ENCODE measurements around the gene FARS2.

DNA sequence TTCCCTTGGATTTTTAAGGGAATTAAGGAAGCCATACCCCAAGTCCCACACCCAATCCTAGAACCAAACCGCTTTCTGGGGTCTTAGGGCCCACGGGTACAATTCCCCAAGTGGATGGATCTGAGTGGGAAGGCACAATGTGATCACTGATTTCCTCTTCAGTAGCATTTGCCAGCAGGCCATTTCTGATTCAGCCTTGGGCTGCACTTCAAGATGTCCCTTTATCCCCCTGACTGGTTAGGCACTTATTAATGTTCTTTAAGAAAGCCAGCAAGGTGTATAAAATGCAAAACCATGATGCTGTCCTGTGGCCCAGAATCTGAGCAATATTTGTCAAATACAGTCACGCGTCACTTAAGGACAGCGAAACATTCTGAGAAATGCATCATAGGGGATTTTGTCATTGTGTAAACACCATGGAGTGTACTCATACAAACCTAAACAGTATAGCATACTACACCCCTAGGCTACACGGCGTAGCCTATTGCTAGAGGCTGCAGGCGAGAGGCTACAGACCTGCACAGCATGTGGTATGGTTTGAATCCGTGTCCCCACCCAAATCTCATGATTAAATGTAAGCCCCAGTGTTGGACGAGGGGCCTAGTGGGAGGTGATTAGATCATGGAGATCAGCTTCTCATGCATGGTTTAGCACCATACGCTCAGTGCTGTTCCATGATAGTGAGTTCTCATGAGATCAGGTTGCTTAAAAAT, 511.3 kb downstream of the FARS2 start:
- TF ChIP-seq, protein P1, sequence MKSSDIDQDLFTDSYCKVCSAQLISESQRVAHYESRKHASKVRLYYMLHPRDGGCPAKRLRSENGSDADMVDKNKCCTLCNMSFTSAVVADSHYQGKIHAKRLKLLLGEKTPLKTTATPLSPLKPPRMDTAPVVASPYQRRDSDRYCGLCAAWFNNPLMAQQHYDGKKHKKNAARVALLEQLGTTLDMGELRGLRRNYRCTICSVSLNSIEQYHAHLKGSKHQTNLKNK (CRISPR knock-in tag; IDR thresholded peaks at IDR 0.05), result no peak
- TF ChIP-seq NR3C1 (CRISPR knock-in tag; conservative IDR thresholded peaks at IDR 0.05; ENCODE audit: low read depth), result no peak
- TF ChIP-seq, protein P2, sequence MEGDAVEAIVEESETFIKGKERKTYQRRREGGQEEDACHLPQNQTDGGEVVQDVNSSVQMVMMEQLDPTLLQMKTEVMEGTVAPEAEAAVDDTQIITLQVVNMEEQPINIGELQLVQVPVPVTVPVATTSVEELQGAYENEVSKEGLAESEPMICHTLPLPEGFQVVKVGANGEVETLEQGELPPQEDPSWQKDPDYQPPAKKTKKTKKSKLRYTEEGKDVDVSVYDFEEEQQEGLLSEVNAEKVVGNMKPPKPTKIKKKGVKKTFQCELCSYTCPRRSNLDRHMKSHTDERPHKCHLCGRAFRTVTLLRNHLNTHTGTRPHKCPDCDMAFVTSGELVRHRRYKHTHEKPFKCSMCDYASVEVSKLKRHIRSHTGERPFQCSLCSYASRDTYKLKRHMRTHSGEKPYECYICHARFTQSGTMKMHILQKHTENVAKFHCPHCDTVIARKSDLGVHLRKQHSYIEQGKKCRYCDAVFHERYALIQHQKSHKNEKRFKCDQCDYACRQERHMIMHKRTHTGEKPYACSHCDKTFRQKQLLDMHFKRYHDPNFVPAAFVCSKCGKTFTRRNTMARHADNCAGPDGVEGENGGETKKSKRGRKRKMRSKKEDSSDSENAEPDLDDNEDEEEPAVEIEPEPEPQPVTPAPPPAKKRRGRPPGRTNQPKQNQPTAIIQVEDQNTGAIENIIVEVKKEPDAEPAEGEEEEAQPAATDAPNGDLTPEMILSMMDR (IDR thresholded peaks at IDR 0.05), result no peak
- TF ChIP-seq, protein P3, sequence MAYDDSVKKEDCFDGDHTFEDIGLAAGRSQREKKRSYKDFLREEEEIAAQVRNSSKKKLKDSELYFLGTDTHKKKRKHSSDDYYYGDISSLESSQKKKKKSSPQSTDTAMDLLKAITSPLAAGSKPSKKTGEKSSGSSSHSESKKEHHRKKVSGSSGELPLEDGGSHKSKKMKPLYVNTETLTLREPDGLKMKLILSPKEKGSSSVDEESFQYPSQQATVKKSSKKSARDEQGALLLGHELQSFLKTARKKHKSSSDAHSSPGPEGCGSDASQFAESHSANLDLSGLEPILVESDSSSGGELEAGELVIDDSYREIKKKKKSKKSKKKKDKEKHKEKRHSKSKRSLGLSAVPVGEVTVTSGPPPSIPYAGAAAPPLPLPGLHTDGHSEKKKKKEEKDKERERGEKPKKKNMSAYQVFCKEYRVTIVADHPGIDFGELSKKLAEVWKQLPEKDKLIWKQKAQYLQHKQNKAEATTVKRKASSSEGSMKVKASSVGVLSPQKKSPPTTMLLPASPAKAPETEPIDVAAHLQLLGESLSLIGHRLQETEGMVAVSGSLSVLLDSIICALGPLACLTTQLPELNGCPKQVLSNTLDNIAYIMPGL (CRISPR knock-in tag; IDR thresholded peaks at IDR 0.05), result no peak
- no peak for TF ChIP-seq OVOL2 (CRISPR knock-in tag; IDR thresholded peaks at IDR 0.05; ENCODE audit: borderline replicate concordance)
- TF ChIP-seq, protein P4, sequence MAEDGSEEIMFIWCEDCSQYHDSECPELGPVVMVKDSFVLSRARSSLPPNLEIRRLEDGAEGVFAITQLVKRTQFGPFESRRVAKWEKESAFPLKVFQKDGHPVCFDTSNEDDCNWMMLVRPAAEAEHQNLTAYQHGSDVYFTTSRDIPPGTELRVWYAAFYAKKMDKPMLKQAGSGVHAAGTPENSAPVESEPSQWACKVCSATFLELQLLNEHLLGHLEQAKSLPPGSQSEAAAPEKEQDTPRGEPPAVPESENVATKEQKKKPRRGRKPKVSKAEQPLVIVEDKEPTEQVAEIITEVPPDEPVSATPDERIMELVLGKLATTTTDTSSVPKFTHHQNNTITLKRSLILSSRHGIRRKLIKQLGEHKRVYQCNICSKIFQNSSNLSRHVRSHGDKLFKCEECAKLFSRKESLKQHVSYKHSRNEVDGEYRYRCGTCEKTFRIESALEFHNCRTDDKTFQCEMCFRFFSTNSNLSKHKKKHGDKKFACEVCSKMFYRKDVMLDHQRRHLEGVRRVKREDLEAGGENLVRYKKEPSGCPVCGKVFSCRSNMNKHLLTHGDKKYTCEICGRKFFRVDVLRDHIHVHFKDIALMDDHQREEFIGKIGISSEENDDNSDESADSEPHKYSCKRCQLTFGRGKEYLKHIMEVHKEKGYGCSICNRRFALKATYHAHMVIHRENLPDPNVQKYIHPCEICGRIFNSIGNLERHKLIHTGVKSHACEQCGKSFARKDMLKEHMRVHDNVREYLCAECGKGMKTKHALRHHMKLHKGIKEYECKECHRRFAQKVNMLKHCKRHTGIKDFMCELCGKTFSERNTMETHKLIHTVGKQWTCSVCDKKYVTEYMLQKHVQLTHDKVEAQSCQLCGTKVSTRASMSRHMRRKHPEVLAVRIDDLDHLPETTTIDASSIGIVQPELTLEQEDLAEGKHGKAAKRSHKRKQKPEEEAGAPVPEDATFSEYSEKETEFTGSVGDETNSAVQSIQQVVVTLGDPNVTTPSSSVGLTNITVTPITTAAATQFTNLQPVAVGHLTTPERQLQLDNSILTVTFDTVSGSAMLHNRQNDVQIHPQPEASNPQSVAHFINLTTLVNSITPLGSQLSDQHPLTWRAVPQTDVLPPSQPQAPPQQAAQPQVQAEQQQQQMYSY (CRISPR knock-in tag; IDR thresholded peaks at IDR 0.05), result no peak

Measured in WTC11 (cell line).